ENCODE data around the gene GNG7. TPM values are rescaled to one million over a fixed set of nuclear protein-coding genes. Genes with fewer than 3 reads are reported as not detected.
"Not testable (repeated sequence)": the region's sequence is repeated elsewhere in the genome, so short reads cannot be mapped to it uniquely, and the experiment has no call there.

The GNG7 gene
- total RNA-seq, 3 donors from 2014 or later = 0.33 to 0.55 (median 0.48) TPM

DNA sequence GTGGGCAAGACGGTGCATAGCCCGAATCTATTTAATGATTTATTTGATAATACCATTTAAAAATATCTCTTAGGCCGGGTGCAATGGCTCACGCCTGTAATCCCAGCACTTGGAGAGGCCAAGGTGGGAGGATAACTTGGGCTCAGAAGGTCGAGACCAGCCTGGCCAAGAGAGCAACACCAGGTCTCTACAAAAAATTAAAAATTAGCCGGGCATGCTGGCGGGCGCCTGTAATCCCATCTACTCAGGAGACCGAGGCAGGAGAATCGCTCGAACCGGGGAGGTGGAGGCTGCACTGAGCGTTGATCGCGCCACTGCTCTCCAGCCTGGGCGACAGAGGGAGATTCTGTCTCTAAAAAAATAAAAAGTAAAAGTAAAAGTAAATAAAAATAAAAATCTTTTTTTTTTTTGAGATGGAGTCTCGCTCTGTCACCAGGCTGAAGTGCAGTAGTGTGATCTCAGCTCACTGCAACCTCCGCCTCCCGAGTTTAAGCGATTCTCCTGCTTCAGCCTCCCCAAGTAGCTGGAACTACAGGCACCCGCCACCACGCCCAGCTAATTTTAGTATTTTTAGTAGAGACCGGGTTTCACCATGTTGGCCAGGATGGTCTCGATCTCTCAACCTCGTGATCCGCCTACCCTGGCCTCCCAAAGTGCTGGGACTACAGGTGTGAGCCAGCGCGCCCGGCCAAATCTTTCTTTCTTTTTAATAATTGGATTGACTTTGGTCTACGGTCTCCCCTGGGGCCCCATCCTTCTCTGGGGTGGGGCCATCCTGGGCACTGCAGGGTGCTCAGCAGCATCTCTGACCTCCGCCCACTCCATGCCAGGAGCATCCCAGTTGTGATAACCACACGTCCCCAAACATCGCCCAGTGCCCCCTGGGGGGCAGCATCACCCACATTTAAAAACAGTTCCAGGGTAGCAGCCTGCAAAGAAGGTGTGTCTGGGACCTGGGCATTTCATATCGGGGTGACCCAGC, 90.7 kb downstream of the GNG7 start:
- H3K27me3 Mint-ChIP-seq (ENCODE audit: low read depth) = peaks cover 13% of the 10 kb centered on the region
- DNase-seq (no peak), ATAC-seq (no peak)
- peaks cover 45% of the 10 kb centered on the region for H3K4me1 Mint-ChIP-seq (ENCODE audit: low read depth)
- no peaks in the 10 kb centered on the region for H3K9me3 Mint-ChIP-seq
- no peak overlapping the region for H3K4me3 Mint-ChIP-seq
- no peaks in the 10 kb centered on the region for H3K36me3 Mint-ChIP-seq (ENCODE audit: insufficient read depth)

- DNase-seq (peak; percentile 93), ATAC-seq (peak; percentile 62 to 69)
- Mint-ChIP-seq H3K4me3 (peak overlapping the region; percentile 76), H3K4me1 (ENCODE audit: low read depth) (peaks cover 42% of the 10 kb centered on the region), H3K9me3 (no peaks in the 10 kb centered on the region), H3K27me3 (ENCODE audit: low read depth) (peaks cover 13% of the 10 kb centered on the region), H3K36me3 (ENCODE audit: insufficient read depth) (no peaks in the 10 kb centered on the region)
Observed at GRCh38 chr19:2610637-2611482, 91.6 kb downstream of the GNG7 start.

DNA sequence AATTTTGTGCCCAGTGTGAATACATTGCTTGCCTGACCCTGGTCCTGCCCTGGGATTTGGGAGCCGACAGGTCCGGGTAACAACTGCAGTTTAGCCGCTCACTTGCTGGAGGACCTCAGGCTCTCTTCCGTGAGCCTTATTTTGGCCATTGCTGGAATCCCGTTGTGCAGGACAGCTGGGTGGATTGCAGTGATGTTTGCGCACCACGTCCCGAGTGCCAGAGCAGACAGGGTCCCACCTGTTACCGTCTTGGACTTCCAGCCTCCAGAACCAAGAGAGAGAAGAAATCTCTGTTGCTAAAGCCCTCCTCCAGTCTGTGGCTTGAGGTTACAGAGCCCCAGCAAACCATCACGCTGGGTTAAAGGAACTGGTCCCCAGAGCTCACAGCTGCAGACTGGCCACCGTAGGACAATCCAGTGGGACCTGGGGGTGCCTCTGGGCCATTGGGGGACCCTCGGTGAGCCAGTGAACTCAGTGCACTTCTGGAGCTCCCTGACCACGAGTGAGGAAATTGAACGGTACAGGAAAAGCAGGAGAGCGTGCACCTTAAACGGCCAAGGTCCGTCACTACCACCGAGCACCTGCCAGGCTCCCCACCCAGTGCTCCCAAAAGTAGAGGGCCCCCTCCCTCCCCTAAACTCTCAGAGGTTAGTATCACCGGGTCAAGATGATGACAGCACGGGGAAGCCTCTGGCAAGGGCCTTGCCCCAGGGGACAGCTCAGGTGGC, 92.9 kb downstream of the GNG7 start:
- Mint-ChIP-seq H3K27me3 (ENCODE audit: low read depth) (peaks cover 13% of the 10 kb centered on the region), H3K36me3 (ENCODE audit: insufficient read depth) (no peaks in the 10 kb centered on the region), H3K4me1 (ENCODE audit: low read depth) (peaks cover 41% of the 10 kb centered on the region), H3K9me3 (no peaks in the 10 kb centered on the region), H3K4me3 (no peak overlapping the region)
- DNase-seq (no peak), ATAC-seq (no peak)

GRCh38 chr19:2609034-2609388, 93.5 kb downstream of the GNG7 start:
- ATAC-seq, H3K4me3 Mint-ChIP-seq: not testable (repeated sequence)
- peaks cover 37% of the 10 kb centered on the region for H3K4me1 Mint-ChIP-seq (ENCODE audit: low read depth)

GRCh38 chr19:2608602-2608922, 93.9 kb downstream of the GNG7 start:
- H3K27me3 Mint-ChIP-seq (ENCODE audit: low read depth) = peaks cover 13% of the 10 kb centered on the region
- ATAC-seq = no peak
- H3K36me3 Mint-ChIP-seq (ENCODE audit: insufficient read depth) = no peaks in the 10 kb centered on the region
- H3K4me3 Mint-ChIP-seq = no peak overlapping the region
- no peaks in the 10 kb centered on the region for H3K9me3 Mint-ChIP-seq
- H3K4me1 Mint-ChIP-seq (ENCODE audit: low read depth) = peaks cover 32% of the 10 kb centered on the region
- no peak for DNase-seq

More at GRCh38 chr19:2609034-2609388, 93.5 kb downstream of the GNG7 start:
- DNase-seq; H3K9me3 Mint-ChIP-seq; H3K36me3 Mint-ChIP-seq (ENCODE audit: insufficient read depth): not testable (repeated sequence)
- H3K27me3 Mint-ChIP-seq (ENCODE audit: low read depth) = peaks cover 13% of the 10 kb centered on the region

DNA sequence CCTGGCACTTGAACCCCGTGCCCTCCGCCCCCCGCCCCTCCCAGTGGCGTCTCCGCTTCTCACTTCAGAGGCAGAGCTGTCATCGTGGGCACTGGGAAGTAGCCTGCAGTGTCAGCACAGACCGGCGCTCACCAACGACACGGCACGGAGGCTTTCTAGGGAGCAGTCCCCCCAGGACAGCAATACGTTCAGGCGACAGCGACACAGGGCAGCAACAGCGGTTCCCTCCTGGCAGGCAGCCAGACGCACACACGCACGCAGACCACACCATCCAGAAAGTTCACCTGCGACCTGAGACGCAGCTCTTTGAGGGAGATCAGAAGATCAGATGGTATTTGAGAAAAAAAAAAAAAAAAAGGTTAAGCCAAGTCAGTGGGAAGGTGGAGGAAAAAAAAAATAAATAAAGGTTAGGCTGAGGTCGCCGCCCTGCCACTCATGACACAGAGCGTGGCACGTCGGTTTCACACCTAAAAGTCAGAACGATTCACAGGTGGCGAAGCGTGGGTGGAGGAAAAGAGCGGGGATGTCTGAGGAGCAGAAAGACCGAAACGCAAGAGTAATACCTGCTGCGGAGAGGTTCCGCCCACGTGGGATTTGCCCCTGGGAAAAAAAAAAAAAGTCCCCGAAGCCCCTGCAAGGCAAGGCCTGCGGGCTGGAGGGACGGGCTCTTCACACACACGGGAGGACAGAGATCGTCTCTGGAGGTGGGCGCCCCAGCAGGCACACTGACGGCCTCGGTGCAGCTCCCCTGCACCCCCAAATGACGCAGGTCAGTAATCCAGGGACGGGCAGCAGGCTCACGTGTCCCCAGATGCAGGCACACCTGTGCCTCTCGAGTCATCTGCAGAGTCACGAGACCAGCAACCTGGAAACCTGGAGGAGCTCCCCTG, 94.5 kb downstream of the GNG7 start:
- Mint-ChIP-seq H3K4me3 (peak overlapping the region; percentile 78), H3K27me3 (ENCODE audit: low read depth) (peaks cover 13% of the 10 kb centered on the region), H3K9me3 (no peaks in the 10 kb centered on the region), H3K4me1 (ENCODE audit: low read depth) (peaks cover 27% of the 10 kb centered on the region), H3K36me3 (ENCODE audit: insufficient read depth) (no peaks in the 10 kb centered on the region)
- DNase-seq = peak; percentile 90
- peak; percentile 81 to 85 for ATAC-seq

DNA sequence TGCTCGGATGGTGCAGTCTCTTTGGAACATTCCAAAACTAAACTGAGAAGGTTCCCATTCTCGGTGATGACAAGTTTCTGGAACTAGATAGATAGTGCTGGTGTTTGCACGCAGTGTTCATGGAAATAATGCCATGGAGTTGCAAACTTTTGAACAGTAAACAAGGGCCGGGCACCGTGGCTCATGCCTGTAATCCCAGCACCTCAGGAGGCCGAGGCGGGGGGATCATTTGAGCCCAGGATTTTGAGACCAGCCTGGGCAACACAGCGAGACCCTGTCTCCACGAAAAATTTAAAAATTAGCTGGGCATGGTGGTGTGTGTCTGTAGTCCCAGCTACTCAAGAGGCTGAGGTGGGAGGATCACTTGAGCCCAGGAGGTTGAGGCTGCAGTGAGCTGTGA, 95.7 kb downstream of the GNG7 start:
- not testable (repeated sequence) for DNase-seq; H3K9me3 Mint-ChIP-seq; H3K36me3 Mint-ChIP-seq (ENCODE audit: insufficient read depth); ATAC-seq
- H3K4me1 Mint-ChIP-seq (ENCODE audit: low read depth) = peaks cover 27% of the 10 kb centered on the region
- peaks cover 13% of the 10 kb centered on the region for H3K27me3 Mint-ChIP-seq (ENCODE audit: low read depth)
- H3K4me3 Mint-ChIP-seq = peak overlapping the region; percentile 78

GRCh38 chr19:2605889-2606288, 96.6 kb downstream of the GNG7 start:
- H3K4me3 Mint-ChIP-seq; ATAC-seq; H3K36me3 Mint-ChIP-seq (ENCODE audit: insufficient read depth); H3K9me3 Mint-ChIP-seq; DNase-seq: not testable (repeated sequence)
- H3K27me3 Mint-ChIP-seq (ENCODE audit: low read depth) = peaks cover 13% of the 10 kb centered on the region
- H3K4me1 Mint-ChIP-seq (ENCODE audit: low read depth) = peaks cover 23% of the 10 kb centered on the region

GRCh38 chr19:2604747-2605329, 97.7 kb downstream of the GNG7 start:
- Mint-ChIP-seq H3K9me3 (no peaks in the 10 kb centered on the region), H3K27me3 (ENCODE audit: low read depth) (peaks cover 13% of the 10 kb centered on the region), H3K36me3 (ENCODE audit: insufficient read depth) (no peaks in the 10 kb centered on the region), H3K4me1 (ENCODE audit: low read depth) (peaks cover 20% of the 10 kb centered on the region), H3K4me3 (no peak overlapping the region)
- ATAC-seq (no peak), DNase-seq (no peak)

DNA sequence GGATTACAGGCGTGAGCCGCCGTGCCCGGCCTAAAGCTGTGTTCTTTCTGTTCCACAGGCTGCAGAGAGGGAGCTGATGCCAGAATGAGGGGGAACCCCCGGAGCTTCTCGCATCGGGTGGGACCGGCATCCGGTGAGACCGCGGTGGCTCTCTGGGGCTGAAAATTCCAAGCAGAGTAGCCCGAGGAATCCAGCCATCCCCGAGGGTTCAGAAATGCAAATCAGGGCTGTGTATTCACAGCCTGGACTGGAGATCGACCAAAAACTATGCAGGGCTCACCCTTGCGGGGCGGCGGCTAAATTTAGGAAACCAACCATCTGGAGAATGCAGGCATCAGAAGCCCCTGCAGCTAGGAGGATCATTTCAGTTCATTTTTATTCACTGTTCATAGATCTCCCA, 99.2 kb downstream of the GNG7 start:
- Mint-ChIP-seq H3K27me3 (ENCODE audit: low read depth) (peaks cover 4% of the 10 kb centered on the region), H3K4me1 (ENCODE audit: low read depth) (peaks cover 18% of the 10 kb centered on the region), H3K9me3 (no peaks in the 10 kb centered on the region), H3K36me3 (ENCODE audit: insufficient read depth) (no peaks in the 10 kb centered on the region), H3K4me3 (no peak overlapping the region)
- DNase-seq = no peak
- ATAC-seq = no peak

DNA sequence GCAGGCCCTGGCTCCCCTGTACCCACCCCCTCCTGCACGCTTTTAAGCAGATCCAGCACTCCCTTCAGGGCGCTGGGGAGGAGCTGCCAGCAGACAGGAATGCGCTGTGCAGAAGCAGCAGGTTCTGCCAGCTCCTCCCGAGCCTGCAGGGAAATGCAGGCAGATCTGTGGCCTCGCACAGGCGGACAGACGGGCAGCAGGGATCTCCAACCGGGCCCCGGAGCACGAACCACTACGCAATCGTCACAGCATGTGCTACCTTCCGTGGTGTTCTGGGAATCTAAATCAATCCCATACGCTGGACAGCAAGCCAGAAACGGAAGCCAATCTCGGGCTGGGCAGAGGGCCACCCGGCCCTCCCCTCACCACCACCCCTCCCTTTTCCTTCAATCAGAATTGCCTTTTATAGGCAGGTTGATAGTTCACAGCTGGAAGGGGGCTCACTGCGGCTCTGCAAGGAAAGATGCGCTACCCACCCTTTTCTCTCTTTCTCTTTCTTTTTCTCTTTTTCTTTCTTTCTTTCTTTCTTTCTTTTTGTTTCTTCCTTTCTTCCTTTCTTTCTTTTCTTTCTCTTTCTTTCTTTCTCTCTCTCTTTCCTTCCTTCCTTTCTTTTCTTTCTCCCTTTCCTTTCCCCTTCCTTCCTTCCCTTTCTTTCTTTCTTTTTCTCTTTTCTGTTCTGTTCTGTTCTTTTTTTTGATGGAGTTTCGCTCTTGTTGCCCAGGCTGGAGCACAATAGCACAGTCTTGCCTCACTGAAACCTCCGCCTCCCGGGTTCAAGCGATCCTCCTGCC, 99.9 kb downstream of the GNG7 start:
- no peaks in the 10 kb centered on the region for H3K9me3 Mint-ChIP-seq
- no peaks in the 10 kb centered on the region for H3K36me3 Mint-ChIP-seq (ENCODE audit: insufficient read depth)
- no peak for ATAC-seq
- H3K4me3 Mint-ChIP-seq = no peak overlapping the region
- H3K27me3 Mint-ChIP-seq (ENCODE audit: low read depth) = no peaks in the 10 kb centered on the region
- peaks cover 12% of the 10 kb centered on the region for H3K4me1 Mint-ChIP-seq (ENCODE audit: low read depth)
- DNase-seq = no peak

DNA sequence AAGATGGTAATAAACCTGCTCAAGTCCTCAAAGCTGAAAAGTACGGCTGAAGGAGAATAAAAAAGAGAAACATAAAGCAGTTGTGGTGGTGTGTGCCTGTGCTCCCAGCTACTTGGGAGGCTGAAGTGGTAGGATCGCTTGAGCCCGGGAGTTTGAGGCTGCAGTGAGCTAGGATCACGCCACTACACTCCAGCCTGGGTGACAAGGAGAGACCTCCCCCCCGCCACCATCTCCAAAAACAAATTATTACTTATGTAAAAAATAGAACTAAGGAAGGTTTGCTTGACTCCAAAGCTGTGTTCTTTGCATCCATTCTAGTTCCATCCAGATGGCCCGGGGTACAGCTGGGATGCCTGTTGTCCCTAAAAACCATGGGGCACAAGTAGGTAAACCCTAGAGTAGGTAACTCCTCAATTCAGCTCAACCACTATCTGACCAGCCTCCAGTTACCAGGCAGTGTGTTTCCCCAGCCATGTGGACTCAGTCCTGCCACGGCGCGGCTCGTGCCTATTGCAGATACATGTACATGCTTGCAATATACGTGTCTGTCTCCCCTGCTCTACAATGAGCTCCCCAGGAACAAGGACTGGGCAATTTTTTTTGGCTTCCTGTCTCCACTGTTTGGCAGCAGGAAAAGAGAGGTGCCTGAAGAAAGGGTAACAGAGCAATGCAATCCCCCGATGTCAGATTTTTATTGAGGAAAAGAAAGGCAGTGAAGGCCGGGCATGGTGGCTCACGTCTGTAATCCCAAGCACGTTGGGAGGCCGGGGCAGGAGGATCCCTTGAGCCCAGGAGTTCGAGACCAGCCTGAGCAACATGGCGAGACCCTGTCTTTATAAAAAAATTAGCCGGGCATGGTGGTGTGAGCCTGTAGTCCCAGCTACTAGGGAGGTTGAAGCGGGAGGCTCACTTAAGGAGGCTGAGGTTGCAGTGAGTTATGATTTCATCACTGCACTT, 101.3 kb downstream of the GNG7 start:
- DNase-seq = no peak
- Mint-ChIP-seq H3K27me3 (ENCODE audit: low read depth) (no peaks in the 10 kb centered on the region), H3K36me3 (ENCODE audit: insufficient read depth) (no peaks in the 10 kb centered on the region), H3K4me1 (ENCODE audit: low read depth) (peaks cover 11% of the 10 kb centered on the region), H3K9me3 (no peaks in the 10 kb centered on the region), H3K4me3 (no peak overlapping the region)
- ATAC-seq = no peak

All from activated T-cell treated with anti-CD3 and anti-CD28 coated beads, Interleukin-2, amount 50 U/mL, for 4 hours (primary cell).